SKM-1 (cell line): Measurements from ENCODE around the gene ACVR2B.
A peak's percentile ranks its signal among the peaks of the same experiment; 100 is the strongest.
"Not testable (repeated sequence)": the region's sequence is repeated elsewhere in the genome, so short reads cannot be mapped to it uniquely, and the experiment has no call there.

Experiments
- DNase-seq: peaks from one replicate; lab custom pipeline; 2025; ENCODE audit not compliant: unreplicated experiment; lab: John Stamatoyannopoulos, UW

The ACVR2B gene

DNA sequence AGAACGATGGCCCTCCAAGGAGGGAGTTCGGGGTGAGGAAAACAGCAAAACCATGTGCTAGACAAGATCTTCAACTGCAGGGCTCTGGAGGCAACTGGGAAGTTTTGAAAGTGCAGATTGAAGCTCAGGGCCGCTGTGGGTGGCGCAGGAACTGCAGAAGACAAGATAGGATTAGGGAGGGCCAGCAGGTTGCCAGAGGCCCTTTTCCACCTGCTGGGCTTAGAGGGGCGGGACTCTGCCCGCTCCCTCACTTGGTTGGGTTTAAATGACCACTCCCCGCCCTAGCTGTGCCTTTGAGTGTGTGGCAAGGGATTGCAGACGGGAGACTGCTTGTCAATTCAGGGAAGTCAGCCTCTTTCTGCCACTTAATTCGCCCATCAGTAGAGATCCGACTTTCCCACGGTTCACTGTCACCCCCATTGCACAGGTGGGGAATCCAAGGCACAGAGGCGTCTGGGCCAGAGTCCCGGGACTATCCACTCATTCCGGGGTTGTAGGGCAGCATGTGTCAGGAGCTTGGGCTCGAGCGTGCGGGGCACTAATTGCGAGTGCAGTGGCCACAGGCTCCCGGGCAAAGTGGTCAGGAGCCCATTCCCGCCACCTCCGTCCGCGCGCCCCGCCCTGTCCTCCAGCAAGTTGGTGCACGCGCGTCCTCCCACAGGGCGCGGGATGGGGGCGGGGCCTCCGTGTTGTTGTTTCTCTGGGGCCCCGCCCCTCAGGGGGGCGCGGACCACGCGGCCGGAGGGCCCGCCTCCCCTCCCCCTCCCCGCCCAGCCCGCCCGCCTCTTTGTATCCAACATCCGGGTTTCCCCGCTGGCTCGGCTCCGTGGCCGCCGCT lies at the start of gene ACVR2B:
TSS of gene ACVR2B (plus strand) at position 816 of the 838 bp plus-strand sequence. CDS start 433 bp downstream, outside the sequence.
- peak; percentile 45 for DNase-seq

DNA sequence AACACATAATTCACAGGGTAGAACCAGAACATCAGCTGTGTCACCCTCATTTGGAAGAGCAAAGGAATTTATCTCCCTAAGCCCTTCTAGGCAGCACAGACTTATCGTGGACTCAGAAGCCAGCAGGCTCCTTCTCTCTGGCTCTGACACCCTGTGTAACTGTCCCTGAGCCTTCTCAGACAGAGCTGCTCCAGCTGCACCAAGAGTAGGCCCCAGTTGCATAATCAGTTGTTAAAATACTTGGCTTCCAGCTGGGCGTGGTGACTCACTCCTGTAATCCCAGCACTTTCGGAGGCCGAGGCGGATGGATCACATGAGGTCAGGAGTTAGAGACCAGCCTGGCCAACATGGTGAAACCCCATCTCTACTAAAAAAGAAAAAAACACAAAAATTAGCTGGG lies 49.4 kb upstream of the ACVR2B start:
- no peak for DNase-seq

DNA sequence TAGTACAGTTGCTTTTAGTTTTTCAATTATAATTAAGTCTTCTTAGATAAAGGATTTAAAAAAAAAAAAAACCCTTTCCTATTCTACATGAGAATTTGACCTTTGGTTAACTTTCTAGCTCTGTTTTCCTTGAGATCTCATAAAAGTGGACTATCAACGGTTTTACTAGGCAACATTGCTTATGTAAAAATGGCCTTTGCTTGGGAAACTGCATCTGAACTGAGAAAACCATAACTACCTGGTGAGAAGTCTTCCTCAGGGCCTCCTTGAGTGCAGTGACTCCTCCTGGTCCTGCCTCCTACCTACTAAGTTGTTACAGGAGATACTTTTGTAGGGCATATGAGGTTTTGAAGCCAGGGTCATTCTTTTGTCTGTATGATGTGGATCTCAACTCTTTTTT lies 42.1 kb upstream of the ACVR2B start:
- DNase-seq, result no peak

DNA sequence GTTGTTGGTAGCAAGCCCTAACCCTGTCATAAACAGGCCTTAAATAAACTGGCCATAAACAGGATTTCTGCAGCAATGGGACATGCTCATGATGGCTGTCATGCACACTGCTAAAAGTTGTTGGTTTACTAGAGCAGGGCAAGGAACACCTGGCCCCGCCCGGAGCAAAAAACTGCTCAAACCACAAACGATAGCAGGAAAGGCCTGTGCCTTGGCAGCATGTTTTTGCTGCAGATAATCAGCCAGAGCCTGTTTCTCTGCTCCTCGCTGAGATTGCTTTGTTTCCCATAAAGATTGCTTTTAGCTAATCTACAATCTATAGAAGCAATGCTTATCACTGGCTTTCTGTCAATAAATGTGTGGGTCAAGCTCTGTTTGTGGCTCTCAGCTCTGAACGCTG lies 32.9 kb upstream of the ACVR2B start:
- DNase-seq, result not testable (repeated sequence)

DNA sequence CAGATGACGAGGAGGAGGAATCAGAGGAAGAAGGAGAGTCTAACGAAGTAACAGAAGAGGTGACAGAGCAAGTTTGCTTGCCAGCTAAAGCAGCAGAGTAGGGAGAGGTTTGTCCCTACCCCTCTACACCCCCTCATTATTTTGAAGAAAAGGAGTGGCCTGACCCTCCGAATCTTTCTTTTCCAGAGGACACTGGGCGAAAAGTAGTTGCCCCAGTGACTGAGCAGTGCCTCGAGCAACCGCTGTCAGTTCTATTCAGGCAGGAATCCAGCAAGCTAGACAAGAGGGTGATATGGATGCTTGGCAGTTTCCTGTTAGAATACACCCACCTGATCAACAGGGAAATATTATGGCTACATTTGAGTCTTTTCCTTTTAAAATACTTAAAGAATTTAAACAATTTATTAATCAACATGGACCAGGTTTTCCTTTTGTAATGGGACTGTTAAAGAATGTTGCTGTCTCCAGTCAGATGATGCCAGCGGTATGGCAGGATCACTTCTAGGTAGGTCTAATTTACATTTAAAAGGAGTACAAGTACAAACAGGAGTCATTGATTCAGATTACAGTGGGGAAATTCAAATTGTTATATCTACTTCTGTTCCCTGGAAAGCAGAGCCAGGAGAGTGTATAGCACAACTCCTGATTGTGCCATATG lies 31.9 kb upstream of the ACVR2B start:
- DNase-seq, result no peak

DNA sequence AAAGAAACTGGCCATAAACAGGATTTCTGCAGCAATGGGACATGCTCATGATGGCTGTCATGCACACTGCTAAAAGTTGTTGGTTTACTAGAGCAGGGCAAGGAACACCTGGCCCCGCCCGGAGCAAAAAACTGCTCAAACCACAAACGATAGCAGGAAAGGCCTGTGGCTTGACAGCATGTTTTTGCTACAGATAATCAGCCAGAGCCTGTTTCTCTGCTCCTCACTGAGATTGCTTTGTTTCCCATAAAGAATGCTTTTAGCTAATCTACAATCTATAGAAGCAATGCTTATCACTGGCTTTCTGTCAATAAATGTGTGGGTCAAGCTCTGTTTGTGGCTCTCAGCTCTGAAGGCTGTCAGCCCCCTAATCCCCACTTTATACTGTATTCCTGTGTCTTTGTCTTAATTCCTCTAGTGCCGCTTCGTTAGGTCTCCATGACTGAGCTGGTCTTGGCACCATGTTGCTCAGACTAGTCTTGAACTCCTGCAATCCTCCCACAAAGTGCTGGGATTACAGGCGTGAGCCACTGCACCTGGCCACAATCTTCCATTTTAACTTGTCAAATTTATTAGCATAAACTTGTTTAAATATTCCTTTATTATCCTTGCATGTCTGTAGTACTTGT lies 26.8 kb upstream of the ACVR2B start:
- DNase-seq, result not testable (repeated sequence)

DNA sequence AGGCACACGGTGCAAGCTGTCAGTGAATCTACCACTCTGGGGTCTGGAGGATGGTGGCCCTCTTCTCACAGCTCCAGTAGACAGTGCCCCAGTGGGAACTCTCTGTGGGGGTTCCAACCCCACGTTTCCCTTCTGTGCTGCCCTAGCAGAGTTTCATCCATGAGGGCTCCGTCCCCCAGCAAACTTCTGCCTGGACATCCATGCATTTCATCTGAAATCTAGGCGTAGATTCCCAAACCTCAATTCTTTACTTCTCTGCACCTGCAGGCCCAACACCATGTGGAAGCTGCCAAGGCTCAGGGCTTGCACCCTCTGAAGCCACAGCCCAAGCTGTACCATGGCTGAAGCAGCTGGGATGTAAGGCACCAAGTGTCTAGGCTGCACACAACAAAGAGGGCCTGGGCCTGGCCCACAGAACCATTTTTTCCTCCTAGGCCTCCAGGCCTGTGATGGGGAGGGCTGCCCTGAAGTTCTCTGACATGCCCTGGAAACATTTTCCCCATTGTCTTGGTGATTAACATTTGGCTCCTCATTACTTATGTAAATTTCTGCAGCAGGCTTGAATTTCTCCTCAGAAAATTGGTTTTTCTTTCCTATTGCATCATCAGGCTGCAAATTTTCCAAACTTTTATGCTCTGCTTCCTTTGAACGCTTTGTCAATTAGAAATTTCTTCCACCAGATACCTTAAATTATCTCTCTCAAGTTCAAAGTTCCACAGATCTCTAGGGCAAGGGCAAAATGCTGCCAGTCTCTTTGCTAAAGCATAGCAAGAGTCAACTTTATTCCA lies 20.6 kb upstream of the ACVR2B start:
- DNase-seq, result not testable (repeated sequence)

DNA sequence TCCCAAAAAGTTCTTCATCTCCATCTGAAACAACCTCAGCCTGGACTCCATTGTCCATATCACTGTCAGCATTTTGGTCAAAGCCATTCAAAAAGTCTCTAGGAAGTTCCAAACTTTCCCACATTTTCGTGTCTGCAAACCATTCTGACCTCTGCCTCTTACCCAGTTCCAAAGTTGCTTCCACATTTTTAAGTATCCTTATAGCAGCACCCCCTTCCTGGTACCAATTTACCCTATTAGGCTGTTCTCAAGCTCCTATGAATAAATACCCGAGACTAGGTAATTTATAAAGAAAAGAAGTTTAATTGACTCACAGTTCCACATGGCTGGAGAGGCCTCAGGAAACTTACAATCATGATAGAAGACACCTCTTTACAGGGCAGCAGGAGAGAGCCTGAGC lies 20.0 kb upstream of the ACVR2B start:
- DNase-seq, result not testable (repeated sequence)

DNA sequence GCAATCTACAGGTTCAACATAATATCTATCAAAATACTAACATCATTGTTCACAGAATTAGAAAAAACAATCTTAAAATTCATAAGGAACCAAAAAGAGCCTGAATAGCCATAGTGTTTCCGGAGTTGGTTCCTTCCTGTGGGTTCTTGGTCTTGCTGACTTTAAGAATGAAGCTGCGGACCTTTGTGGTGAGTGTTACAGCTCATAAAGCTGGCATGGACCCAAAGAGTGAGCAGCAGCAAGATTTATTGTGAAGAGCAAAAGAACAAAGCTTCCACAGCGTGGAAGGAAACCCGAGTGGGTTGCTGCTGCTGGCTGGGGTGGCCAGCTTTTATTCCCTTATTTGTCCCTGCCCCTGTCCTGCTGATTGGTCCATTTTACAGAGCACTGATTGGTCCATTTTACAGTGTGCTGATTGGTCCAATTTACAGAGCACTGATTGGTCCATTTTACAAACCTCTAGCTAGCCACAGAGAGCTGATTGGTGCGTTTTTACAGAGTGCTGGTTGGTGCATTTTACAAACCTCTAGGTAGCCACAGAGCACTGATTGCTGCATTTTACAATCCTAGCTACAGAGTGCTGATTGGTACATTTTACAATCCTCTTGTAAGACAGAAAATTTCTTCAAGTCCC lies 15.1 kb upstream of the ACVR2B start:
- not testable (repeated sequence) for DNase-seq

DNA sequence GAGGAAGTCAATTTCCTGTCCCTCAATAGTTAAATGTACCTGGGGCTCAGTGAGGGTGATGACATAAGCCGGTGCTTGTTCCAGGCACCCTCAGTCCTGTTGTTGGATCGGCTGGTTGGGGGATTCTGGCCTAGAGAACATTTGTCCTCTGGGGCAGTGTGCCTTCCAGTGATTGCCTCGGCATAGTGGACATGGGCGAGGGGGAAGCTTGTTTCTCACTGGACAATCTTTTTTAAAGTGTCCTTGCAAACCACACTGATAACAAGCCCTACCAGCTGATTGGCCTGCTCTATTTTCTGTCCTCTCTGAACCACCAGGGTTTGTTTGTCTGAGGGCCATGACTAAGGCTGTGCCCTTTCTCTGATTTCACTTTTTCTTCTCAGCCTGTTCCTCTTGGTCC lies 10.5 kb upstream of the ACVR2B start:
- DNase-seq, result not testable (repeated sequence)

DNA sequence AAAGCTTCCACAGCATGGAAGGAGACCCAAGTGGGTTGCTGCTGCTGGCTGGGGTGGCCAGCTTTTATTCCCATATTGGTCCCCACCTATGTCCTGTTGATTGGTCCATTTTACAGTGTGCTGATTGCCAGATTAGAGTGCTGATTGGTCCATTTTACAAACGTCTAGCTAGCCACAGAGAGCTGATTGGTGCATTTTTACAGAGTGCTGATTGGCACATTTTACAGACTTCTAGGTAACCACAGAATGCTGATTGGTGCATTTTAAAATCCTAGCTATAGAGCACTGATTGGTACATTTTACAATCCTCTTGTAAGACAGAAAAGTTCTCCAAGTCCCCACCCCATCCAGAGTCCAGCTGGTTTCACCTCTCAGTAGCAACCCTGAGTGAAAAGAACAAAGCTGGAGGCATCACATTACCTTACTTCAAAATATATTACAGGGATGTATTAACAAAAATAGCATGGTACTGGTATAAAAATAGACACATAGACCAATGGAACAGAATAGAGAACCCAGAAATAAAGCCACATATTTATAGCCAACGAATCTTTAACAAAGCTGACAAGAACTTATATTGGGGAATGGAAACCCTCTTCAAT lies 7.5 kb upstream of the ACVR2B start:
- DNase-seq, result no peak

DNA sequence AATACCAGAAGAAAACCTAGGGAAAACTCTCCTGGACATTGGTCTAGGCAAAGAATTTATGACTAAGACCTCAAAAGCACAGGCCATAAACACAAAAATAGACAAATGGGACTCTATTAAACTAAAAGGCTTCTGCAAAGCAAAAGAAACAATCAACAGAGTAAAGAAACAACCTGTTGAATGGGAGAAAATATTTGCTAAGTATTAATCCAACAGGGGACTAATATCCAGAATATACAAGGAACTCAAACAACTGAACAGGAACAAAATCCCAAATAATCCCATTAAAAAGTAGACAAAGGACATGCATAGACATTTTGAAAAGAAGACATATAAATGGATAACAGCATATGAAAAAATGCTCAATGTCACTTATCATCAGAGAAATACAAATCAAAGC lies 6.9 kb upstream of the ACVR2B start:
- no peak for DNase-seq

DNA sequence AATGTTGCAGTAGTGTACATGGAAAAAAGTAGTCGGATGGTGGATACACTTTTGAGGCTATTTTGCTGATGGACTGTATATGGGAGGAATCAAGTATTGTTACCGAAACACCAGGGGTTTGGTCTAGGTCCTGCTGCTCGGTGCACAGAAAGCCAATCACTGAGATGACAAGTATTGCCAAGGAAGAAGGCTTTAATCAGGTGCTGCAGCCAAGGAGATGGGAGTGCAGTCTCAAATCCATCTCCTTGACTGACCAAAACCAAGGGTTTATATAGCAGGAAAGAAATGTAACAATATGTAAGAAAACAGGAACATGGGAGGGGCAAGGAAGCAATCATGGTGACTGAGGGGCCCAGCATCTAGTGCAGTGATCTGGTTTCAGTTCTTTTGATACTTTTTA lies 2.8 kb upstream of the ACVR2B start:
- DNase-seq, result no peak

DNA sequence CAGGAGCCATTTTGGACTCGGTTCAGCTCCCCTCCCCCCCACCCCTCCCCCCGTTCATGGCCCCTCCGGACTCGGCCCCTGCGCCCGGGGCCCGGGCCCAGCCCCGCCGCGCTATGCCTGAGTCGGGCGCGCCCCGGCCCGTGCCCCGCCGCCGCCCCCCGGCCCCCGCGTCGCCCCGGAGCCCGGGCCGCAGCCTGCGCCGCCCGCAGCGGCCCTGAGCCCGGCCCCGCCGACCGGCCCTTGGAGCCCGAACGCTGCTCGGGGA lies 155 bp downstream of the ACVR2B start:
- no peak for DNase-seq

DNA sequence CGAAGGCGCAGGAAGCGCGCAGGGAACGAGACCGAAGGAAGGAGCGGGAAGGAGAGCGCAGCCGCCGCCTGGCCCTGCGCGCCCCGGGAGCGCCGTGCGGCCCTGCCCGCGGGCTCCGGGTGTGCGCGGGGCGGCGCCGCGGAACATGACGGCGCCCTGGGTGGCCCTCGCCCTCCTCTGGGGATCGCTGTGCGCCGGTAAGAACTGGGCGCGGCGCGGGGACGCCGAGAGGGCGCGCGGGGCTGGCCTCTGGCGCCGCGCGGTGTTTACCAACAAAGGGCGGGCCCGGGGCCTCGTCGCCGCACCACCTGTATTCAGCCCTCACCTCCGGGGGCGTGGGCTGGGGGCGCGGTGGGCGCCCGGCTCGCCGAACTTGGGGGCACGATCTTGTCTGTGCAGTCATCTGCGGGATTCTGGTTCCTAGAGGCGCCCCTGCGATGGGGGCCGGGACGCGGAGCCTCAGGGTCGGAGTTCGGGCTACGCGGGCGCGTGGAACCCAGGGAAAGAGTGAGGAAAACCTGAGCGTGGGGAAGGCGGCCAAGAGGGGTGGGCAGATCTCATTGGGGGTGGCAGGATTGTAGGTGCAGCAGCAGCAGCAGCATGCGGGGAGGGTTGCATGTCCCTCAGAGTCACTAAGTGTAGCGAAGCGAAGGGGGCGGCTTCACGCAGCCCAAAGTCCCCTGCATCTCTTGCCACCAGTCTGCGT lies 641 bp downstream of the ACVR2B start:
- no peak for DNase-seq

DNA sequence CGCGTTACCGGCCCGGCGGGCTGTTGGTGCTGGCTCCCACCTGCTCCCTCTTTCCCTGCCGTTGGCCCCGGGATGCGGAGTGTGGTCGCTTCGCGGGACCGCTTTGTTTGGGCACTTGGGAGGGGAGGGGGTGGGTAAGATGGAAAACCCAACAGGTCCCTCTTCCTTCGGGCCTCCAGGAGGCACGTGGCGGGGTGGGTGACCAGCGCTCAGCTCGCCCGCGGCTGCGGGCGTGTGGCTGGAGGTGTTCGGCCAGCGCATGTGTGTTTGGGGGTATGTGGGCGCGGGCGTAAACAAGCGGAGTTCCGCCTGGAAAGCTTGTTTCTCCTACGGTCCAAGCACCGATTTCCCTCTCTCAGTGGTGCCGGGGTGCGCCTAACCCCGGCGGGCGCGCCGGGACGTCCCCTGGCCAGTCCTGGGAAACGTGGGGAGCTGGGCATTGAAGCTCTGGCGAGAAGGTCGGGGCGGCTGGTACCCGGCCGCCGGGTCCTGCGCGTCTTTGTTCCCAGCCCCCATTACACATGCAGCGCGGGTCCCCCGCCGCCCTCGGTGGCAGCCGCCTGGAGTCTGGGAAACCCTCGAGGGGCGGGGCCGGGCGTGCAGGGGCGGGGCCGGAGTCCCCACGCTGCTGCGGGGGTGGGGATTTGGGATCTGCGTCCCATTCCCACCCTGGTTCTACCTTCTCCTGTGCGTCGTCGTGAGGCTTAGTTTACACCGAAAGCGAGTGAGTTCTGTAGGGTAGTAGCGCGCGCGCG lies 1.4 kb downstream of the ACVR2B start:
- no peak for DNase-seq

DNA sequence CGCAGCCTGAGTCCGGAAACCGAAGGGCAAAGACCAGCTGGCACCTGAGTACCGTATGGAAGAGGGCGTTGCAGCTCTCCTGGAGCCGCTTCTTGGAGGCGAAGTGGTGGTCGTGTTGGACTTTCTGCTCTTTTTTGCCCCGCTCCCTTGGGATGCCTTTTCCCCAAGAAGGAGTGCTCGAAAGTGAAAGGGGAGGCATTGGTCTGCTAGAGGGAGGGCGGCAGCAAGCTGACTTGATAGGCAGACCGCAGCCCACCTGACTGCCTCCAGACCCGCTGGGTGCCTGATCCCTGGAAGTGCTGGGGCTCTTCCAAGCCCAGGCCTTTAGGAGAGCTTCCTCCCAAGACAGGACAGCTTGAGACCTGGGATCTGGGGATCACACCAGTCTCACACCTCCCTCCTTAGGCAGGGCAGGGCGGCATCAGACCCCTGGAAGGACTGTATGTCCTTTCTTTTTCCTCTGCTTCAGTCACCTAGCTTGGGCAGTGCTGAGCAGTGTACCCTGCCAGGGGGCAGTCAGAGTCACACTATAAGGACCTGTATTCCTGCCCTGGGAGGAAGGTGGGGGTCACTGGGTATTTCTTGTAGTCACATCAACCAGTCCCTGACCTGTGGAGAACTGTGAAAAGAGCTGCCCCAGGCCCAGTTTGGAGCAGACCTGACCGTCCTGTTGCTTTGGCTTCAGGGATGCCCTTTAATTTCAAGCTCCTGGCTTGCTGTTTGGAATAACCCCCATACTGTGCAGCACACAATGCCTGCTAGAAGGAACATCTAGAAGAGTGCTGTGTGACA lies 2.1 kb downstream of the ACVR2B start:
- no peak for DNase-seq
